PFSK-1 (cell line): ENCODE measurements around the gene PROSER2.

ENCODE experiments used
- FOXP2 ChIP-seq: optimal IDR thresholded peaks from 2 replicates; pipeline ENCODE3; 2011; ENCODE audit warnings: borderline replicate concordance, control low read depth, inconsistent platforms; ENCODE audit not compliant: insufficient read depth; ENCODE audit errors: extremely low read length, extremely low read depth
- POLR2AphosphoS5 ChIP-seq: IDR thresholded peaks from 2 replicates; pipeline ENCODE4 v1.6.1; 2012; ENCODE audit warnings: low read depth, mild to moderate bottlenecking, control low read depth, low read length, moderate library complexity
- SIN3A ChIP-seq: IDR thresholded peaks from 2 replicates; pipeline ENCODE4 v1.6.1; 2012; ENCODE audit warnings: mild to moderate bottlenecking, low read length, moderate library complexity, borderline replicate concordance; ENCODE audit not compliant: insufficient read depth
- TAF1 ChIP-seq: IDR thresholded peaks from 2 replicates; pipeline ENCODE4 v1.6.1; 2012; ENCODE audit warnings: low read length, control low read depth, borderline replicate concordance; ENCODE audit not compliant: insufficient read depth
- TF ChIP-seq, protein P1 (sequence below), 2 experiments: IDR thresholded peaks; 2 replicates each; pipeline versions ENCODE4 v1.6.1 to v1.8.0; 2011 to 2012; ENCODE audit warnings: low read depth in 2 of 2, low read length in 2 of 2, control low read depth in 1 of 2, inconsistent platforms in 1 of 2, mild to moderate bottlenecking in 1 of 2, moderate library complexity in 1 of 2; ENCODE audit not compliant: insufficient read depth in 1 of 2

DNA sequence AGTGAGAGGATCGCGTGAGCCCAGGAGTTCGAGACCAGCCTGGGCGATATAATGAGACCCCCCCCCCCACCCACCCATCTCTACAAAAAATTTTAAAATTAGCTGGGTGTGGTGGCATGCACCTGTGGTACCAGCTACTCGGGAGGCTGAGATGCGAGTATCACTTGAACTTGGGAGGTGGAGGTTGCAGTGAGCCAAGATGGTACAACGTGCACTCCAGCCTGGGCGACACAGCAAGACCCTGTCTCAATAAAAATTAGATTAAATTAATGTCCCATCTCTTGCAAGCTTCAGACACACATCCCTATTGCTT is 391 bp upstream of the PROSER2 start:
- no peak for TF ChIP-seq FOXP2
- TF ChIP-seq SIN3A = no peak
- TF ChIP-seq, protein P1, sequence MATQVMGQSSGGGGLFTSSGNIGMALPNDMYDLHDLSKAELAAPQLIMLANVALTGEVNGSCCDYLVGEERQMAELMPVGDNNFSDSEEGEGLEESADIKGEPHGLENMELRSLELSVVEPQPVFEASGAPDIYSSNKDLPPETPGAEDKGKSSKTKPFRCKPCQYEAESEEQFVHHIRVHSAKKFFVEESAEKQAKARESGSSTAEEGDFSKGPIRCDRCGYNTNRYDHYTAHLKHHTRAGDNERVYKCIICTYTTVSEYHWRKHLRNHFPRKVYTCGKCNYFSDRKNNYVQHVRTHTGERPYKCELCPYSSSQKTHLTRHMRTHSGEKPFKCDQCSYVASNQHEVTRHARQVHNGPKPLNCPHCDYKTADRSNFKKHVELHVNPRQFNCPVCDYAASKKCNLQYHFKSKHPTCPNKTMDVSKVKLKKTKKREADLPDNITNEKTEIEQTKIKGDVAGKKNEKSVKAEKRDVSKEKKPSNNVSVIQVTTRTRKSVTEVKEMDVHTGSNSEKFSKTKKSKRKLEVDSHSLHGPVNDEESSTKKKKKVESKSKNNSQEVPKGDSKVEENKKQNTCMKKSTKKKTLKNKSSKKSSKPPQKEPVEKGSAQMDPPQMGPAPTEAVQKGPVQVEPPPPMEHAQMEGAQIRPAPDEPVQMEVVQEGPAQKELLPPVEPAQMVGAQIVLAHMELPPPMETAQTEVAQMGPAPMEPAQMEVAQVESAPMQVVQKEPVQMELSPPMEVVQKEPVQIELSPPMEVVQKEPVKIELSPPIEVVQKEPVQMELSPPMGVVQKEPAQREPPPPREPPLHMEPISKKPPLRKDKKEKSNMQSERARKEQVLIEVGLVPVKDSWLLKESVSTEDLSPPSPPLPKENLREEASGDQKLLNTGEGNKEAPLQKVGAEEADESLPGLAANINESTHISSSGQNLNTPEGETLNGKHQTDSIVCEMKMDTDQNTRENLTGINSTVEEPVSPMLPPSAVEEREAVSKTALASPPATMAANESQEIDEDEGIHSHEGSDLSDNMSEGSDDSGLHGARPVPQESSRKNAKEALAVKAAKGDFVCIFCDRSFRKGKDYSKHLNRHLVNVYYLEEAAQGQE (IDR thresholded peaks at IDR 0.05; ENCODE audit: insufficient read depth in 1 of 2, low read depth in 2 of 2, low read length in 2 of 2) = no peak
- TF ChIP-seq TAF1 = no peak
- TF ChIP-seq POLR2AphosphoS5 = no peak
